GM19467 (cell line): ENCODE results near the gene DSE.

Experiments
- ATAC-seq: cut with Tn5 transposase; IDR thresholded peaks from one replicate; pipeline ENCODE4 v1.9.1; 2021; ENCODE audit warnings: mild to moderate bottlenecking, moderate library complexity; ENCODE audit not compliant: unreplicated experiment

Gene DSE

DNA sequence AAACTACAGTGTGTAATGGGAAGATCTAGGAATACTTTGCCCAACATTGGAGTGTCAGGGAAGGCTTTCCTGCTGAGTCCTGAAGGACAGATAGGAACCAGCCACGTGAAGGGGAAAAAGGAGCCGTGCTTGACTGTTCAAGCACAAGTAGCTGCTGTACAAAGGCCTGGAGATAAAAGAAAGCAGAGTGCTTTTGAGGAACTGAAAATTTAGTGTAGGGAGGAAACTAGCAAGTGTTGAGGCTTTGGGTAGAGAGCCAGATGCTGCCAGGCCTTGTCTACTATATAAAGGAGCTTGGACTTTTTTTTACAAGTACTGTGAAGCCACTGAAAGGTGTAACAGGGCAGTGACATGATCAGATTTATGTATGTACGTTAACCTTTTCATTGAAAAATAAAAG is 39.0 kb downstream of the DSE start:
- peak; percentile 81 for ATAC-seq

- ATAC-seq: no peak
Observed at GRCh38 chr6:116411284-116411623, 40.5 kb downstream of the DSE start.

DNA sequence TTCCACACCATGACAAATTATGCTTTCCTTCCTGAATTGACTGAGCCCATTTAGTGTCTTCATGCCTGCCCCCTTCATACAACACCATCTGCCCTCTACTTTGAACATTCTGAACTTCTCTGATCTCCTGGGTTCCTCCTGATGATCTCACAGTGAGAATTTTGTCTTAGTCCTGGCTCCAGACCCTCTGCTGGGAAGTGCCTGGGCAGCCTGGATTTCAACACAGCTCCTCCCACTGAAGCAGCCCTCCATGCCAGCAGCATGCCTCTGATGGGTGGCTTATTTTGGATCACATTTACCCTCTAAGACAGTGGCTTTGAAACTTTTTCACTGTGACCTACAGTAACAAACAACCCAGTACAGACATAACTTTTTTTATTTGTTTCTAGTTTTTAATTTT is 41.5 kb downstream of the DSE start:
- ATAC-seq: no peak

DNA sequence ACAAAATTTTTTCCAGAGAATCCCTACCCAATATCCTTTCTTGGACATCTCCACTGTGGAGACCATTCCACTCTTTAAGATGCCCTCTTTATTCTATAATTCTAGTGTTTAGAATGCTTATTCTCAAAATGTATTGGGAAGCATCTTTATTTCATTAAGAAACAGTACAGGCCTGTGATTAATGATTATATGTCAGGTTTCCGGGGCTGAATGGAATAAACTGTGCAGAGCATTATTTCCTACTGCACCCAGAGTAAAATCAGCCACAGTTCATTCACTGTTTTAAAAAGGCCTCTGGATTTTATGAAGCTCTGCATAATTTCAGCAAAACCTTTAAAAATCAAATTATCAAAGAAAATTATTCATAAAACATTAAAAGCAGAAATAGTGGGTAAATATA is 42.6 kb downstream of the DSE start:
- ATAC-seq: no peak

DNA sequence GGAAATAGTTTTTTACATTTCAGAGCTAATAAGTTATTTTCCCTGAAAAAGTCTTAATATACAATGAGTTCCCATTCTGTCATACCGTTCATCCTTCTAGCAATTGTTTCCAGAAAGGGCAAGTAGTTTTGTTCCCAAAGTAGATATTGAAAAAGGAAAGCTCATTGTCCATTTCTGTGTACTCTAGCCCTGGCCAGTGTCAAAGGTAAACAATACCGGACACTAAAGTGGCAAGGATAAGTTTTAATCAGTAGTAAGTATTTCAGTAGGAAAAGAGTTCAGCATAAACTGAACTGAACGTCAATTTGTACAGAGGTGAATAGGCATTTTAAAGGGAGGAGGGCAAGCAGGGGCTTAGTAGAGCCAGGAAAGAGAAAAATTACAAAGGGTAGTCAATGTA is 46.9 kb downstream of the DSE start:
- ATAC-seq: no peak

DNA sequence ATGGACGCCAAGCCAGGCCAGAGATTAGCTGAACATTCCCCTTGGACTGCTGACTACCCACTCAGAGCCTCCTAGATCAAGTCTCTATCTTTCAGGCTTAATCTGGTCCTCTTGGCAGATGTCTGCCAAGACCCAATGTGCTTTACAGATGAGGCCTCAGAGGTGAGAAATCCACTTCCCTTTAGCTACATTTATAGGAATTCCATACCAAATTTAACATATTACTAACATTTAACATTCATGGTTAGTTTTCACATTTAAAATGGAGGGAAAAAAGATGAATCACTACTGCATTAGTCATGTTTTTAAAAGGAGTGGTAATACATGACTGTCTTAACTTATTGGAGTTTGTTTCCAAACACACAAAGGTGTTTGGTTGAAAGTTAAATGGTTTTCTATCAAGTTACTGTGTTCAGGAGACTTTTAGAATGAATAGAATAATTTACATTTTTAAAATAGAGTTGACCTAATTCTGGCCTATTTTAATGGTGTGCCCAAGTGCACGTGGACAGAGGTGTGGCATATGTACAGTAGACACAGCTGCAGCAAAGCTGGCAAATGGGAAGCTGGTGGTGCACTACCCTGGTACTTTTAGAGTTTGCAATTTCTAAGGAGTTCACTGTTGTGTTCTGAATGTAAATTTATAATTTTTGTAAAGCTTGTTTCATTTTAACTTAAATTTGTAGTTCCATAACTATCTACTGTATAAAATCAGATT is 48.5 kb downstream of the DSE start:
- ATAC-seq: no peak

- no peak for ATAC-seq
Observed at GRCh38 chr6:116420341-116420740, 49.6 kb downstream of the DSE start.

DNA sequence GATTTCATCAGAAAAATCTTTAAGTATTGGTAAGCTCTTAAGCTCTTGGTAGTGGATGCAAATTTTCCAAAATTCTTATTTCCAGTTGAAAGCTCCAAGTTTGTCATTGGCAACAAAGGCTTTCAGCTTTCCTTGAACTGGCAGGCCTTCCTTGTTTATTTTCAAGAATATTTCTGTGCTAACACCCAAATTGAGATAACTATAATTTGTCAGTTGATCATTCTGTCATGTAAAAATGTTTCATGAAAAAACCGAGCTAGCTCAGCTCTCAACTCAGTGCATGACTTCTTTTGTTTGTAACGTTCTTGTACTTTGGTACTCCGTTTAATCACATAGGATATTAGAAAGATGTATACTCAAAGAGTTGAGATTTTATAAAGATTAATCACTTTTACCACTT is 51.5 kb downstream of the DSE start:
- no peak for ATAC-seq

DNA sequence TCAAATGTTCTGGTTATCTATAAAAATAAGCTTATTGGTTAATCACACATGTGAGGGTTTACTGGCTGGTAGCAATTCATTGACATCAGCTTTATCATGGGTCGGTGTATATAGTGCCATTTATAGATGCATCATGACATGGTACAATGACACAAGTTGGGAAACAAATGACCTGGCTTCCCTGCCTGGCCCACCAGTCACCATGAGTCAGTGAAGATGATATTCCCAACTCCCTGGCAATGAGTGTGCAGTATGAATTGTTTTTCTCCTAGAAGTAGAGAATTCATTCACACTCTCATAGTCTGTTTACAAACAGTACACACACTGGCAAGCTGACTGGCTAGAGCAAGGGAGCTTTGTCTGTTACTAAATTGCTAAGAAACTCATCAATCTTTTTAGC is 53.3 kb downstream of the DSE start:
- no peak for ATAC-seq

- no peak for ATAC-seq
Observed at GRCh38 chr6:116426551-116426950, 55.8 kb downstream of the DSE start.

DNA sequence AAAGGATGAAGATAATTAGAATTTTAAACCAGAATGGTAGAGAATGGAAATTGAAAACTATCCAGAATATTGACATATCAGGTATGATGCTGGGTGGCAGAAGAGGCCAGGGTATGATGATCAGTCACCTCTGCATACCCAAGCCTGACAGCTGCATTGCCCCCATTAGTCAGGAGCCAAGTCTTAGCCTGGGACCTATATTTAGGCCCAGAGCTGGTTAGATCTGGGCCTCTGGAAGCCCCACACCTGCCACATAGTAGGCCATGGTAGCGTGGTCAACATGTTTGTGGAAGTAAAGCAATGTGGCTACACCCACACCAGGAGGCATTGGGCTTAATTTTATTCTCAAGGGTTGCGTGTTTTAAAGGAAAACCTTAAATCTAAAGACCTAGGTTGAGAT is 58.4 kb downstream of the DSE start:
- no peak for ATAC-seq

GRCh38 chr6:116430860-116431259 is 60.1 kb downstream of the DSE start:
- no peak for ATAC-seq

DNA sequence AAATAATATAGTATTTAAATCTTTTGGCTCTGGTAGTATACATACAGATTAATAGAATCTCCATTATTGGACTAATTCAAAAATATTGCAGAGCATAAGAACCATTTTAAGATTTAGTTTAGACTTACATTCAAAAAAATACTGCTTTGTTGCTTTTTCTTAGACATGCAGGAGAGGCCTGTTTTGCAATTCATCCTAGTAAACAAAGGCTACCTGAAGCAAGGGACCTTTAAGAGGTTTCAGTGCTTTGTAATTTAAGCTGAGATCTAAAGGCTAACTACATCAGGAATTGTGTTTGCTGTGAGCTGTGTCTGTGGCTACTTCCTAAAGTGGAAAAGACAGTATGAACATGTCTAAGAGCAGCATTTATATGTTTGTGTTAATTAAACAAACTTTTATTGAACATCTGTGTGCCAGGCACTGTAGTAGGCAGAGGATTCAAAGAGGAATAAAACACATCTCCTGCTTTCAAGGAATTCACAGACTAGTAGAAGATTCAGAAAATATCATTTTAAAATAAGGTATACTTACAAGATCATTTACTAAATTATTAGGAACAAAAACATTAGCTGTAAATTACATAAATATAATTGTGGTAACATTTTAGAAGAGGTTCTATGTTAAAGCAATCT is 61.3 kb downstream of the DSE start:
- ATAC-seq: no peak

GRCh38 chr6:116433206-116433712 is 62.5 kb downstream of the DSE start:
- no peak for ATAC-seq

GRCh38 chr6:116434056-116434725 is 63.4 kb downstream of the DSE start:
- no peak for ATAC-seq

GRCh38 chr6:116436586-116436985 is 65.8 kb downstream of the DSE start:
- no peak for ATAC-seq

DNA sequence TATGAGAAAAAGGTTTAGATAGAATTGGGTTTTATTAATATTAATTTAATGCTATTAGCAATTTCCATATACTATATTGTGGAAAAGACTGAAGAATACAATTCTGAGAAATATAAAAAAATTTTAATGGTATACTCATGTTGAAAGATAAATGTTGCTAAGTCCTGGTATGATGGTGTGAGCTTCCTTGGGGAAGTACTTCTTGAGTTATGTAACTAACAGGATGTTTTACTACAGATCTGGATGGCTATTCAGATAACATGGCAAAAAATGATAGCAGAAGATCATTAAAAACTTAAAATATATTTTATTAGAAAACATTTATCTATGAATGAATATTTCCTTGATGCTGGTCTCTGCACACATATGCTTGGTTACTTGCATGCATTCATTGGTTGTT is 66.9 kb downstream of the DSE start:
- no peak for ATAC-seq

GRCh38 chr6:116438590-116439448 is 68.1 kb downstream of the DSE start:
- no peak for ATAC-seq

GRCh38 chr6:116439522-116440051 is 68.8 kb downstream of the DSE start:
- ATAC-seq: no peak

DNA sequence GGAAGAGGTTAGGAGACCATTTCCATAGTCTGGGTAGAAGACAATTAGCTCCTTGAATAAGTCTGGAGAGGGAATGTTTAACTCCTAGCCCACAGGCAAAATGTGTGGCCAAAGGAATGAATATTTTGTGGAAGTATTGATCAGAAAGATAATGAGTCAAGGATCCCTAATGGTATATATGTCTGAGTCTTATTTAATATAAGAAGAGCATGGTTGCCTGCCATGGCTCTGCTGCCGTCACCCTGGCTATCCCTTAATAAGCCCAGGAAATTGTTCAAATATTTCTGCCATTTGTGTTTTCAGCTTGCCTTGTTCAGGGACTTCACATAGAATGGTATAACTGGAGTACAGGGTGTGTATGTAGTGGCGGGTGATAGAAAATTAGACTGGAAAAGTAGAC is 72.4 kb downstream of the DSE start:
- no peak for ATAC-seq

GRCh38 chr6:116444092-116444491 is 73.3 kb downstream of the DSE start:
- peak; percentile 63 for ATAC-seq
